GM19395 (cell line): ENCODE data around the gene C10orf90.

Experiments used
- ATAC-seq: cut with Tn5 transposase; IDR thresholded peaks from one replicate; pipeline ENCODE4 v1.9.1; 2021; ENCODE audit warnings: mild to moderate bottlenecking, moderate library complexity; ENCODE audit not compliant: unreplicated experiment

The C10orf90 gene

GRCh38 chr10:126509182-126509581 is 161.3 kb downstream of the C10orf90 start:
- ATAC-seq, result no peak

- ATAC-seq, result no peak
Observed at GRCh38 chr10:126508535-126509040, 161.9 kb downstream of the C10orf90 start.

GRCh38 chr10:126504761-126505112 is 165.8 kb downstream of the C10orf90 start:
- no peak for ATAC-seq

DNA sequence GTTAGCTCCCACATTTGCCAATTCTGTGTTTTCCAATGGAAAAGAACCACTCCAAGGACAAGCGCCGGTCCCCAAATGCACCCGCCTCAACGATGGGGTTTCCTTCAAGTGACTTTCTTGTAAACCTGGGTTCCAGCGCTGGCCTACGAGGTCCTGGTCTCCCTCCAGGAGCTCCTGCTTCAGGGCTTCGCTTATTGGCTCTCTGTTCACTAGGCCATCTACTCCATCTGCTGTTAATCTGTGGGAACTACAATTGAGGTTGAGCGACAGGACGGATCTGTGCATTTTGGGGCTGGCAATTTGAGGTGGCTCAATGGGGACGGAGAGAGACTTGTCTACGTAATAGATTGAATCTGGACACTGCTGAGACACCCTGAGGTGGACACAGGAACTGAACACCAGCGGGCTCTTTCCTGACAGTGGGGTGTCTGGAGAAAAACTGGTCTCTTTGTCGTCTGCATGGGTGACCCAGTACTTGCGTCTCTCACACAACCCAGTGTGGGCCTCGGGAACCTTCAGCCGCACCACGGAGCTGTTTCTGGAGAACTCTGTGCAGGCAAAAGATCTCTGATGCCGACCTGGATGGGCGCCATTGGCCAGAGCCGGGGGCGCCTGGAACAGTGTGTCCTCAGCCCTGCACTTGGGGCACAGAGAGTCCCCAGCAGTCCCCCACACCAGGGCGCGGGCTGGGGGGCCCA is 166.3 kb downstream of the C10orf90 start:
- no peak for ATAC-seq

GRCh38 chr10:126503392-126504062 is 167.0 kb downstream of the C10orf90 start:
- no peak for ATAC-seq

DNA sequence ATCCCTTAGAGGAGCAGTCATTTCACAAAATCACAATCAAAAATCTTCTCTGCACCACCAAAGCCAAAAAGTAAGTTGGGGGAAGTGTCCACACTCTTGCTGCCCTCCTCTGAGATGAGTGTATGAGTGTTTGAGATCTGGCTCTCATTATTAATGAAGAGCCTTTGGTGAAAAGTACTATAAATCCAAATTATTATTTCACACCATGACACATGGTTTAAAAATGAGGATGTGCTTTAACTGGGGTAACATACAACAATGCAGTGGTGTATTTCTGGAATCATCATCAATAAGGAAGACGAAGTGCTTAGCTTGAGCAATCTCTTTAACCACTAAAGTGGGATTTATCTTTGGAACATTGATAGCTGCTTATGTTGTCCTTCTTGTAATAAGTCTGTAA is 168.1 kb downstream of the C10orf90 start:
- no peak for ATAC-seq

DNA sequence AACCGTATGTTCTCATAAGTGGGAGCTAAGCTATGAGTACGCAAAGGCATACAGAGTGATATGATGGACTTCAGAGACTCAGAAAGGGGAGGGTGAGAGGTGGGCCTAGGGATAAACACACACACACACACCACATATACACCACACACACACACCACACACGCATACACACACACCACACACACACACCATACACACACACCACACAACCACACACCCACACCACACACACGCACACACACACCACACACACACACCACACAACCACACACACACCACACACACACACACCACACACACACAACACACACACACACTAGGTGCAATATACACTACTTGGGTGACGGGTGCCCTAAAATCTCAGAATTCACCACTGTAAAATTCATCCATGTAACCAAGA is 168.7 kb downstream of the C10orf90 start:
- no peak for ATAC-seq

GRCh38 chr10:126500866-126501265 is 169.6 kb downstream of the C10orf90 start:
- no peak for ATAC-seq

DNA sequence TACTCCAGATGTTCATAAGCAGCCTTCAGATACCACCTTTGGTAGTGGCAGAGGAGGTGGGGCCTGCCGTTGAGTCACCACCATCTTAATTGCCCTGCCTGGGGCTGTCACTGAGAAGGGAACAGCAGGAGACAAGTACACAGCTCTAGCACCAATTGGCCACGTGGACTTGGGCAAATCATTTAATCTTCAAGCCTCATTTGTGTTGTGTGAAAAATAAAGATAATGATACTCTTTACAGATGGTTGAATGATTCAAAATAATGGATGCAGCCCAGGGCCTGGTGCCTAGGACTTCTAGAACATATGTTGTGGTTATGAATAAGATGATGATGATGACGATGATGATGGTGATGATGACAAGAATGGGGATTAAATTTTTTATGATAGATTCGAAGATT is 170.3 kb downstream of the C10orf90 start:
- no peak for ATAC-seq

GRCh38 chr10:126499744-126500143 is 170.7 kb downstream of the C10orf90 start:
- ATAC-seq, result no peak

DNA sequence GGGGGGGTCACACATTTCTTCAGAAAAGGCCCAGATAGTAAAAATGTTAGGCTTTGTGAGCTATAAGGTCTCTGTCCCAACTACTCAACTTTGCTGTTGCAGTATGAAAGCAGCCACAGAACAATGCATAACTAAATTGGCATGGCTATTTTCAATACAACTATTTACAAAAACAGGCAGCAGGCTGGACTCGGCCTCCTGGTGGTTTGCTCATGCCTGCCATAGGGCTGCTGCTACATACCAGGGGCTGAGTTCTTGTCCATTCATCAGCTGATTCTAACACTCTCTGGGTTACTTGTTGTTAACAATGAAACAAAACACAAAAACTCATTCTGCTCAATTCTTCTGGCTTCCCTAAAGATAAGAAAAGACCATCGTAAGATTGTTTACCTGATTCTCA is 172.8 kb downstream of the C10orf90 start:
- no peak for ATAC-seq

- ATAC-seq, result no peak
Observed at GRCh38 chr10:126496771-126497545, 173.5 kb downstream of the C10orf90 start.

DNA sequence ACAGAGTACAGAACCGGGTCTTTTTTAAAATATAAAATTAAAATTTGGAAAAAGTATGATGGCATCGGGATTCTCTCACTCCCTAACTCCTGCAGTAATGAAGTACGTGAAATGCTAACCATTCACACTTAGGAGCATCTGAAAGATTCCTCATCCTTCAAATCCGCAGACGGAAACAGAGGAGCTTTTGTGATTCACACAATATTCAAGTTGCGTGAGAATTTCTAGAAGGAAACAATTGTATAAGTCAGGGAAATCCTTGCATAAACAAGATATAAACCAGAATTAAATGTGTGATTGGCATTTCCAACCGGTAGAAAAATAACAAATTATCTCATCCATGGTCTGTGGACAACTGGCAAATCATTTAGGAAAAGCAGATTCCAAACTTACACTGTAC is 179.0 kb downstream of the C10orf90 start:
- ATAC-seq, result no peak

DNA sequence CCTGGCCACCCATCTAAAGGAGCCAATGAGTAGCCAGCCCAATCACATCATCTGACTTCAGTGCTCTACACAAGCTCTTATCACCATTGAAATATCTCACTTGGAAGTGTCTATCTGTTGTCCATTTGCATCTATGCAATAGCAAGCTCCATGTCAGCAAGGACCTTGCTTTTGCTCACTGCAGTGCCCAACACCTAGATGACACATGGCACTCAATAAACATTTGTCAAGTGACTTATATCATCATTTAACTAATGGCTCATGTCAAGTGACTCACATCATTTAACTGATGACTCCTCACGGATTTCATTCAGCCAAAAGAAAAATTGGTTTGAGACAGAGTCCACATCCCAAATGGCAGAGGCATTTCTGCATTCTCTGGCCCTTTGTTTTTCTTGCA is 189.3 kb downstream of the C10orf90 start:
- no peak for ATAC-seq

- ATAC-seq, result no peak
Observed at GRCh38 chr10:126480648-126481047, 189.8 kb downstream of the C10orf90 start.

DNA sequence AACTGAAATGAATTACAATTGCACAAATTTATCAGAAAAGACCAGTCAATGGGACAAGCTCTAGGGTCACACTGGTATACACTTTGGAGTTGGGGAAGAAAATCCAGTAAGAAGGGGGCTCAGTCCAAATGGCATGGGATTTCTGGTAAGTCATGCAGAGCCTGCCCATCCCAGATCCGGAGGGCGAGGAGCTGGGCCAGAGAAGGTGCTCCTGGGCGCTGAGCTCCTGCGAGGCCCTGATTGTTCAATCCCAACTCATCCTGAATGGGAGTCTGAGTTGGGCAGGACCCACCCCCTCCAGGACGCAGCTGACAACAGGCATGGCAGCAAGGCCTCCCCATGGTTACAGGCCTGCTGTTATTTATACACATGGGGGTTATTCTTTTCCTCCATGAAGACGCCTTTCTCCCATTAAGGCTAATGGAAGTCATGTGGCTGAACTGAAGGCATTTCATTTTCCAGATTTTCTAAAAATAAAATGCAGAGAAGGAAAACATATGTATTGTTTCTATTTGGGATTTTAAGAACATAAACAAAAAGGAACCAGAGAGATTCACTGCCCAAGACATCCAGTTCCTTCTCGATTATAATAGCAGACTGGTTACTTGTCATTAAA is 191.1 kb downstream of the C10orf90 start:
- no peak for ATAC-seq

DNA sequence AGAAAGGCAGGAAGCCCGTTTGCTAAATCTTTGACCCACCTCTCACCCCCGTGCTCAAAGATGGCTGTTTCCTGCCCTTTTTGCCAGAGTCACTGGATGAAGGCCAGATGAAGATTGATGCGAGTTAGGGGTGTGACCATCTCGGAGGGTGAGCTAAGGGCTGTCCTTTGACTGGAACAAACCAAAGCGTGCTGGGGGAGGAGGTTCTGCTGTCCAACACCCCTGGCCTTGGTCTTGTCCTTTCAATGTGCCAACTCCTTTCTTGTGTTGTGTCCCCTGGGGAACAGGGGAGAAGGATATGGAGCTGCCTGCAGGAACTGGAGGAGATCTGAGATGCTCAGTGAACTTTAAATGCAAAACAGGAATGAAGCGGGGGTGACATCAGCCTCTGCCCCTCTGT is 191.9 kb downstream of the C10orf90 start:
- no peak for ATAC-seq

DNA sequence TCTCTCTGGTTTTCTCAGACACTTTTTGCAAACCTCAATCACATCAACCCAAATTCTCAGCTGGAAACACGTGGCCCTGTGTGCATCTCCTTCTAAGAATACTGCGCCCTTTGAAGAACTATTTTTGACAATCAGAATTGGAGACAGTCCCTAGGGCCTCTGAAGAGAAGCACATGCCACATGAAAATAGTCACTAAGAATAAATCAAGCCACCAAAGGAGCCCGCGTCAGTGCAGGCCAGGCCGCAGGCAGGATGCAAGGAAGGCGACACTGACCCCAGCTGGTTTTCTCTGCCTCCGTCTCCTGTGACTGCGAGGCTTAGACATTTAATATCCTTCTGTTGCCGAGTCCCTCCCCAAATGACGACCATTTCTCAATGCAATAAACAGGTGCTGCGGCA is 194.2 kb downstream of the C10orf90 start:
- ATAC-seq, result no peak

DNA sequence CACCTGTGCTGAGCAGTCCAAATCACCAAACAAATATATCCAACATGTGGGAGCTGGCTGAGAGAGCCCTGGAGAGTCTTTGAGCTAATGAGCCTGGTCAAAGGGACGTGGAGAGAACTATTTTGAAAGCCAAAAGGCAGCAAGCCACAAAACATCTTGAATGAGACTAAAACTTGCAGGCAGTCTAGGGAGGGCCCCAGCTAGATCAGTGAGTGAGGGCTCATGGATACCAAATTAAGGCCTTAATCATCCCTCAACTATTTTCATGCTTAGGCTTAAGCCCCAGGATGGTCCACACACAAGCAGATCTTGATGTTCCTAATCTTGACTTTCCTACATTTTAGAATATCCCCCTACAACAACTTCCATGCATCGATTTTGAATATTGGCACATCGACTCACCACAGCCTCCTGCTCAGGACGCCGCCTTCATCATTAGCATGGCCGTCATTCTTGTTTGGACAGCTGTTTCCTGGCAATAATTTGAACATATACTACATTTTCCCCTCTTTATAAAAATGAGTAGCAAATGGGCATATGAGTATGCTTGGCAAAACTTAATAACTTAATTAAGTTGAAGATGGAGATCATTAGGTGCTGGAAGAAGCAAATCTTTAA is 195.3 kb downstream of the C10orf90 start:
- no peak for ATAC-seq

GRCh38 chr10:126474031-126474430 is 196.5 kb downstream of the C10orf90 start:
- ATAC-seq, result no peak

GRCh38 chr10:126470991-126471390 is 199.5 kb downstream of the C10orf90 start:
- no peak for ATAC-seq
